ENCODE measurements around the gene ZNF587. TPM values are rescaled to one million over a fixed set of nuclear protein-coding genes. Genes with fewer than 3 reads are reported as not detected.

The ZNF587 gene
- total and polyA plus RNA-seq, 10 of the 15 experiments (the other 5 are each of a cell fraction or from before 2014, with no cell fraction given), result 1.9 to 27.8 (median 13.5) TPM

DNA sequence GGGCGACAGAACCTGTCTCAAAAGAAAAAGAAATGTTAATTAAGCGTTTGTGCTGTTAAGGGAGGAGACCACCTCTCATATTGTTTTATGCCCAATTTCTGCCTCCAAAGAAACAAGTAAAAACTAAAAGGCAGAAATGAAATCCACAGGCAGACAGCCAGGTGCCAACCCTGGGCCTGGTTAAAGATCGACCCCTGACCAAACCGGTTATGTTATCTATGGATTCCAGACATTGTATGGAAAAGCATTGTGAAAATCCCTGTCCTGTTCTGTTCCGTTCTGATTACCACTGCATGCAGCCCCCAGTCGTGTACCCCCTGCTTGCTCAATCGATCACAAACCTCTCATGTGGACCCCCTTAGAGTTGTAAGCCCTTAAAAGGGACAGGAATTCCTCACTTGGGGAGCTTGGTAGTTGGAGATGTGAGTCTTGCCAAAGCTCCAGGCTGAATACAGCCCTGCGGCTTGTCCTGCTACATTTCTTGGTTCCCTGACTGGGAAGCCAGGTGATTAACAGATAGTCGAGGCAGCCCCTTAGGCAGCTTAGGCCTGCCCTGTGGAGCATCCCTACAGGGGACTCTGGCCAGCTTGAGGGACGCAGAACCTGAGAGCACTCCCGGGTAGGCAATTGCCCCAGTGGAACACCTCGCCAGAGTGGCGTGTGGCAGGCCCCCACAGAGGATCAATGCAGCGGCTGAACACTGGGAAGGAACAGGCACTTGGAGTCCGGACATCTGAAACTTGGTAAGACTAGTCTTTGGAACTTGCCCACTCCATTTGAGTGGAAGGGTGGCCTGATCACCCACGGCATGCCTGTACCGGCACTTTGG lies 34.2 kb upstream of the ZNF587 start:
- ChIA-PET RAD21 (ENCODE audit: unreplicated experiment) (no interaction called here), SMC1A (ENCODE audit: uncharacterized antibody, unreplicated experiment) (no interaction called here), POLR2A (interaction anchor here (0.6 to 1.0 kb wide), 3 partner anchors 15 to 28 kb away, joined by 3 read pairs; no protein-coding TSS in a partner anchor), CTCF (interaction anchor here (0.9 kb wide), 1 partner anchor 13 kb away, joined by 3 read pairs; no protein-coding TSS in a partner anchor)
- TF ChIP-seq SMC3 (IDR thresholded peaks at IDR 0.05; ENCODE audit: borderline replicate concordance, low read length), result no peak
- TF ChIP-seq ZNF24 (IDR thresholded peaks at IDR 0.05), result no peak
- no peak for TF ChIP-seq SUZ12 (IDR thresholded peaks at IDR 0.05; ENCODE audit: unreplicated experiment)
- no peak for TF ChIP-seq PKNOX1 (IDR thresholded peaks at IDR 0.05)
- no peak for TF ChIP-seq ASH2L (IDR thresholded peaks at IDR 0.05; ENCODE audit: borderline replicate concordance, low read depth)
- no peak for TF ChIP-seq ATF7 (IDR thresholded peaks at IDR 0.05; ENCODE audit: low read depth)
- no peak for TF ChIP-seq NFYA (IDR thresholded peaks at IDR 0.05; ENCODE audit: borderline replicate concordance, low read depth, low read length)
- no peak for TF ChIP-seq GATAD2B (conservative IDR thresholded peaks at IDR 0.05; ENCODE audit: low read depth)
- TF ChIP-seq ZBED1 (IDR thresholded peaks at IDR 0.05; ENCODE audit: borderline replicate concordance), result no peak
- TF ChIP-seq RAD21 (IDR thresholded peaks at IDR 0.05; ENCODE audit: insufficient read depth, low read depth, low read length), result no peak
- no peak for TF ChIP-seq FOXM1 (IDR thresholded peaks at IDR 0.05; ENCODE audit: low read depth, low read length)
- TF ChIP-seq SPI1 (IDR thresholded peaks at IDR 0.05; ENCODE audit: borderline replicate concordance, insufficient read depth, low read depth, low read length), result no peak
- TF ChIP-seq HCFC1 (IDR thresholded peaks at IDR 0.05; ENCODE audit: low read length), result no peak
- no peak for TF ChIP-seq EZH2 (IDR thresholded peaks at IDR 0.05; ENCODE audit: borderline replicate concordance, control insufficient read depth, low read depth, low read length)
- FAIRE-seq (no peak), ATAC-seq (no peak), DNase-seq (ENCODE audit: low read depth, low spot score) (no peak)
- Histone ChIP-seq H3K4me3 (peak overlapping the region; percentile 93), H3K36me3 (ENCODE audit: control insufficient read depth in 2 of 2, insufficient read depth in 2 of 2, low read length in 1 of 2) (0 out of 4 replicates have a peak, but pooled peaks cover 0 to under 1% of the 10 kb centered on the region in 2 experiments), H3K4me1 (ENCODE audit: control insufficient read depth, insufficient read depth, low read length) (peaks cover 8% of the 10 kb centered on the region), H3K4me2 (ENCODE audit: control insufficient read depth, insufficient read depth) (peak overlapping the region; percentile 98), H4K20me1 (ENCODE audit: control insufficient read depth, insufficient read depth) (no peaks in the 10 kb centered on the region), H3K9ac (ENCODE audit: control insufficient read depth, insufficient read depth, low read length) (no peak overlapping the region; the same call in 1 of the 2 replicates), H3K9me3 (replicated peaks; ENCODE audit: control insufficient read depth, insufficient read depth, low read length) (no peaks in the 10 kb centered on the region), H2AFZ (ENCODE audit: control insufficient read depth, low read depth, low read length) (peak overlapping the region; percentile 88), H3K27me3 (replicated peaks in 1 of 2; ENCODE audit: control insufficient read depth in 2 of 2, insufficient read depth in 2 of 2, low read length in 1 of 2) (no peaks in the 10 kb centered on the region), H3K27ac (ENCODE audit: control insufficient read depth, insufficient read depth) (peak overlapping the region; percentile 82; the same call in 1 of the 2 replicates), H3K79me2 (ENCODE audit: control insufficient read depth, insufficient read depth, low read length) (peaks cover 27% of the 10 kb centered on the region)
- WGBS (ENCODE audit: insufficient coverage, insufficient replicate concordance, low lambda C conversion rate, missing lambda C conversion rate), result 91% methylated on average over 17 of the region's 17 CpGs
- no TSS peak for BruUV-seq (replicated peaks)
- in situ Hi-C loops (cut with MboI), result loop anchor here (25.0 kb wide), 1 partner anchor 1678 kb away; the partner anchor contains the start of gene ZNF444
- intact Hi-C loops (cut with micrococcal nuclease; ENCODE audit: unreplicated experiment), result no loop called here

Measured in GM12878 (cell line).